ENCODE measurements around the gene ODF4. TPM values are rescaled to one million over a fixed set of nuclear protein-coding genes. Genes with fewer than 3 reads are reported as not detected.

ODF4 gene
- polyA plus RNA-seq, 1 of the 3 experiments (the other 2 are of a cell fraction) = not detected

- no peaks in the 10 kb centered on the region for H3K9me2 ChIP-seq
- H3K27me3 ChIP-seq (ENCODE audit: insufficient read depth) = no peaks in the 10 kb centered on the region
- H3F3A ChIP-seq (replicated peaks; ENCODE audit: insufficient read depth) = peaks cover 72% of the 10 kb centered on the region
- H3K9ac ChIP-seq = peak overlapping the region; percentile 95
- H4K20me1 ChIP-seq (ENCODE audit: insufficient read depth) = peaks cover 49% of the 10 kb centered on the region
- H2AFZ ChIP-seq (ENCODE audit: low read depth) = peak overlapping the region; percentile 48; the same call in 1 of the 2 replicates
- H3K36me3 ChIP-seq (replicated peaks in 1 of 2; ENCODE audit: control insufficient read depth in 1 of 2, insufficient read depth in 2 of 2, low read length in 1 of 2) = peaks cover 28 to 51% of the 10 kb centered on the region in 2 experiments
- peaks cover 49% of the 10 kb centered on the region for H3K79me2 ChIP-seq (ENCODE audit: insufficient read depth)
- no peak for TF ChIP-seq TCF12 (IDR thresholded peaks at IDR 0.05)
- TF ChIP-seq CTCF (IDR thresholded peaks at IDR 0.05) = no peak
- TF ChIP-seq MEF2A (IDR thresholded peaks at IDR 0.05; ENCODE audit: borderline replicate concordance, low read depth) = no peak
- TF ChIP-seq MAX (IDR thresholded peaks at IDR 0.05; ENCODE audit: low read depth) = no peak
- TF ChIP-seq NRF1 (IDR thresholded peaks at IDR 0.05; ENCODE audit: low read depth, low read length) = no peak
- TF ChIP-seq RAD21 (IDR thresholded peaks at IDR 0.05; ENCODE audit: low read length) = no peak
- TF ChIP-seq EP300 (IDR thresholded peaks at IDR 0.05; ENCODE audit: borderline replicate concordance in 1 of 2, low read depth in 1 of 2, low read length in 1 of 2) = no peak
- no peak for TF ChIP-seq FOXM1 (IDR thresholded peaks at IDR 0.05; ENCODE audit: low read depth)
- TF ChIP-seq GABPA (IDR thresholded peaks at IDR 0.05; ENCODE audit: low read depth) = no peak
- TF ChIP-seq FOSL2 (IDR thresholded peaks at IDR 0.05; ENCODE audit: borderline replicate concordance, low read depth) = no peak
- TF ChIP-seq RXRA (IDR thresholded peaks at IDR 0.05; ENCODE audit: borderline replicate concordance, low read depth) = no peak
- no peak for TF ChIP-seq SIN3A (IDR thresholded peaks at IDR 0.05; ENCODE audit: borderline replicate concordance, low read depth, low read length)
- no peak for TF ChIP-seq JUND (IDR thresholded peaks at IDR 0.05)
- TF ChIP-seq RFX5 (IDR thresholded peaks at IDR 0.05; ENCODE audit: low read length) = no peak
- TF ChIP-seq POLR2AphosphoS5 (IDR thresholded peaks at IDR 0.05; ENCODE audit: low read depth, low read length) = no peak
- H3K4me3 ChIP-seq (ENCODE audit: low read depth in 2 of 2, low read length in 1 of 2) = peak overlapping the region; percentile 73 to 87
- H3K9me3 ChIP-seq = no peaks in the 10 kb centered on the region
- H3K4me2 ChIP-seq = peak overlapping the region; percentile 98
- 3% methylated on average over 27 of the region's 27 CpGs for WGBS (ENCODE audit: low lambda C conversion rate)
- DNase-seq = no peak
- peak overlapping the region; percentile 77 to 90 for H3K27ac ChIP-seq (ENCODE audit: low read depth in 2 of 2, low read length in 1 of 2)
- POLR2A ChIA-PET = interaction anchor here (1.0 kb wide), 1 partner anchor 159 kb away, joined by 4 read pairs; no protein-coding TSS in a partner anchor
- H3K4me1 ChIP-seq (ENCODE audit: control insufficient read depth in 1 of 2, insufficient read depth in 2 of 2, low read depth in 1 of 2, low read length in 1 of 2) = peaks cover 21 to 28% of the 10 kb centered on the region in 2 experiments; a peak in 3 of 4 replicates
- CTCF ChIA-PET = interaction anchor here (0.6 to 2.9 kb wide), 10 partner anchors 11 to 403 kb away, joined by 3 to 16 read pairs (median 4); partner anchors contain the start of gene RNF222
Measured at GRCh38 chr17:8382052-8382879, 42.6 kb downstream of the ODF4 start.

- Histone ChIP-seq H3K9me3 (no peaks in the 10 kb centered on the region), H3F3A (replicated peaks; ENCODE audit: insufficient read depth) (peaks cover 67% of the 10 kb centered on the region), H3K27ac (ENCODE audit: low read depth in 2 of 2, low read length in 1 of 2) (peak overlapping the region; percentile 77 to 90), H3K4me2 (peak overlapping the region; percentile 98), H3K4me3 (ENCODE audit: low read depth in 2 of 2, low read length in 1 of 2) (peak overlapping the region; percentile 73 to 87), H4K20me1 (ENCODE audit: insufficient read depth) (peaks cover 44% of the 10 kb centered on the region), H3K27me3 (ENCODE audit: insufficient read depth) (no peaks in the 10 kb centered on the region), H3K9ac (peak overlapping the region; percentile 95), H3K4me1 (ENCODE audit: control insufficient read depth in 1 of 2, insufficient read depth in 2 of 2, low read depth in 1 of 2, low read length in 1 of 2) (peaks cover 21 to 28% of the 10 kb centered on the region in 2 experiments; a peak in 3 of 4 replicates), H3K9me2 (no peaks in the 10 kb centered on the region), H2AFZ (ENCODE audit: low read depth) (peak overlapping the region; percentile 48; the same call in 1 of the 2 replicates), H3K79me2 (ENCODE audit: insufficient read depth) (peaks cover 49% of the 10 kb centered on the region), H3K36me3 (replicated peaks in 1 of 2; ENCODE audit: control insufficient read depth in 1 of 2, insufficient read depth in 2 of 2, low read length in 1 of 2) (peaks cover 23 to 45% of the 10 kb centered on the region in 2 experiments)
- under 1% methylated on average over 14 of the region's 15 CpGs for WGBS (ENCODE audit: low lambda C conversion rate)
- CTCF ChIA-PET = interaction anchor here (0.6 to 2.9 kb wide), 11 partner anchors 12 to 403 kb away, joined by 3 to 16 read pairs (median 4); partner anchors contain the start of gene RNF222
- no peak for DNase-seq
- POLR2A ChIA-PET = interaction anchor here (1.0 kb wide), 1 partner anchor 160 kb away, joined by 4 read pairs; no protein-coding TSS in a partner anchor
- TF ChIP-seq EZH2phosphoT487 (IDR thresholded peaks at IDR 0.05; ENCODE audit: borderline replicate concordance, low read depth) = no peak
Measured at GRCh38 chr17:8382880-8383142, 43.2 kb downstream of the ODF4 start.
